ENCODE results near the gene KCNIP1. TPM values are rescaled to one million over a fixed set of nuclear protein-coding genes. Genes with fewer than 3 reads are reported as not detected.
A peak's percentile ranks its signal among the peaks of the same experiment; 100 is the strongest.

Gene KCNIP1
- total and polyA plus RNA-seq, 4 donors: 31.2 to 165 (median 111) TPM

GRCh38 chr5:170591054-170591453 lies 87.2 kb downstream of the KCNIP1 start:
- Histone ChIP-seq H3K27ac (ENCODE audit: low read depth, low read length) (no peak overlapping the region), H3K27me3 (ENCODE audit: control insufficient read depth, insufficient read depth, low read length) (no peaks in the 10 kb centered on the region), H3K4me3 (ENCODE audit: low read depth, low read length) (no peak overlapping the region), H3K36me3 (ENCODE audit: control insufficient read depth, insufficient read depth, low read length) (no peaks in the 10 kb centered on the region), H3K9me3 (ENCODE audit: control insufficient read depth, insufficient read depth, low read length) (no peaks in the 10 kb centered on the region), H3K4me1 (ENCODE audit: control insufficient read depth, insufficient read depth, low read length) (peaks cover under 1% of the 10 kb centered on the region)
- DNase-seq (ENCODE audit: low read depth in 4 of 6, low spot score in 6 of 6): no peak
- 82% methylated on average over 2 of the region's 5 CpGs for WGBS (ENCODE audit: insufficient coverage)

GRCh38 chr5:170596482-170597044 lies 92.7 kb downstream of the KCNIP1 start:
- DNase-seq (ENCODE audit: low read depth in 4 of 6, low spot score in 6 of 6): peak in 1 of 6 donors; percentile 35
- peak overlapping the region; percentile 83 for H3K27ac ChIP-seq (ENCODE audit: low read depth, low read length)
- peaks cover under 1% of the 10 kb centered on the region for H3K36me3 ChIP-seq (ENCODE audit: control insufficient read depth, insufficient read depth, low read length)
- no peaks in the 10 kb centered on the region for H3K27me3 ChIP-seq (ENCODE audit: control insufficient read depth, insufficient read depth, low read length)
- no peak overlapping the region for H3K4me3 ChIP-seq (ENCODE audit: low read depth, low read length)
- 59% methylated on average over 4 of the region's 4 CpGs for WGBS (ENCODE audit: insufficient coverage)
- H3K4me1 ChIP-seq (ENCODE audit: control insufficient read depth, insufficient read depth, low read length): peaks cover 45% of the 10 kb centered on the region
- no peaks in the 10 kb centered on the region for H3K9me3 ChIP-seq (ENCODE audit: control insufficient read depth, insufficient read depth, low read length)

- H3K4me1 ChIP-seq (ENCODE audit: control insufficient read depth, insufficient read depth, low read length): peaks cover 51% of the 10 kb centered on the region
- peak in 2 of 6 donors; percentile 59 to 85 for DNase-seq (ENCODE audit: low read depth in 4 of 6, low spot score in 6 of 6)
- peak overlapping the region; percentile 83 for H3K27ac ChIP-seq (ENCODE audit: low read depth, low read length)
- no peaks in the 10 kb centered on the region for H3K9me3 ChIP-seq (ENCODE audit: control insufficient read depth, insufficient read depth, low read length)
- 35% methylated on average over 4 of the region's 9 CpGs for WGBS (ENCODE audit: insufficient coverage)
- no peak overlapping the region for H3K4me3 ChIP-seq (ENCODE audit: low read depth, low read length)
- H3K27me3 ChIP-seq (ENCODE audit: control insufficient read depth, insufficient read depth, low read length): no peaks in the 10 kb centered on the region
- peaks cover 4% of the 10 kb centered on the region for H3K36me3 ChIP-seq (ENCODE audit: control insufficient read depth, insufficient read depth, low read length)
Measured at GRCh38 chr5:170597109-170597751, 93.4 kb downstream of the KCNIP1 start.

- Histone ChIP-seq H3K36me3 (ENCODE audit: control insufficient read depth, insufficient read depth, low read length) (peaks cover 4% of the 10 kb centered on the region), H3K27me3 (ENCODE audit: control insufficient read depth, insufficient read depth, low read length) (no peaks in the 10 kb centered on the region), H3K9me3 (ENCODE audit: control insufficient read depth, insufficient read depth, low read length) (no peaks in the 10 kb centered on the region), H3K4me3 (ENCODE audit: low read depth, low read length) (no peak overlapping the region), H3K27ac (ENCODE audit: low read depth, low read length) (peak overlapping the region; percentile 75), H3K4me1 (ENCODE audit: control insufficient read depth, insufficient read depth, low read length) (peaks cover 58% of the 10 kb centered on the region)
- peak in 4 of 6 donors; percentile 67 to 92 (median 78) for DNase-seq (ENCODE audit: low read depth in 4 of 6, low spot score in 6 of 6)
- WGBS (ENCODE audit: insufficient coverage): 3% methylated on average over 7 of the region's 8 CpGs
Measured at GRCh38 chr5:170597872-170598271, 94.1 kb downstream of the KCNIP1 start.

- Histone ChIP-seq H3K9me3 (ENCODE audit: control insufficient read depth, insufficient read depth, low read length) (no peaks in the 10 kb centered on the region), H3K4me3 (ENCODE audit: low read depth, low read length) (no peak overlapping the region), H3K36me3 (ENCODE audit: control insufficient read depth, insufficient read depth, low read length) (peaks cover 4% of the 10 kb centered on the region), H3K4me1 (ENCODE audit: control insufficient read depth, insufficient read depth, low read length) (peaks cover 77% of the 10 kb centered on the region), H3K27me3 (ENCODE audit: control insufficient read depth, insufficient read depth, low read length) (no peaks in the 10 kb centered on the region), H3K27ac (ENCODE audit: low read depth, low read length) (no peak overlapping the region)
- no CpG with 5 or more reads among the region's 2 CpGs for WGBS (ENCODE audit: insufficient coverage)
- DNase-seq (ENCODE audit: low read depth in 4 of 6, low spot score in 6 of 6): peak in 1 of 6 donors; percentile 67
Measured at GRCh38 chr5:170599756-170600155, 95.9 kb downstream of the KCNIP1 start.

- DNase-seq (ENCODE audit: low read depth in 4 of 6, low spot score in 6 of 6): peak in 1 of 6 donors; percentile 44
- H3K4me1 ChIP-seq (ENCODE audit: control insufficient read depth, insufficient read depth, low read length): peaks cover 76% of the 10 kb centered on the region
- H3K27ac ChIP-seq (ENCODE audit: low read depth, low read length): no peak overlapping the region
- H3K36me3 ChIP-seq (ENCODE audit: control insufficient read depth, insufficient read depth, low read length): peaks cover 4% of the 10 kb centered on the region
- no peaks in the 10 kb centered on the region for H3K9me3 ChIP-seq (ENCODE audit: control insufficient read depth, insufficient read depth, low read length)
- no peaks in the 10 kb centered on the region for H3K27me3 ChIP-seq (ENCODE audit: control insufficient read depth, insufficient read depth, low read length)
- WGBS (ENCODE audit: insufficient coverage): 90% methylated on average over 9 of the region's 11 CpGs
- no peak overlapping the region for H3K4me3 ChIP-seq (ENCODE audit: low read depth, low read length)
Measured at GRCh38 chr5:170601619-170602018, 97.8 kb downstream of the KCNIP1 start.

GRCh38 chr5:170603109-170603508 lies 99.3 kb downstream of the KCNIP1 start:
- 36% methylated on average over 9 of the region's 10 CpGs for WGBS (ENCODE audit: insufficient coverage)
- H3K27ac ChIP-seq (ENCODE audit: low read depth, low read length): no peak overlapping the region
- peak in 3 of 6 donors; percentile 57 to 96 (median 68) for DNase-seq (ENCODE audit: low read depth in 4 of 6, low spot score in 6 of 6)

GRCh38 chr5:170603578-170604565 lies 100.1 kb downstream of the KCNIP1 start:
- Histone ChIP-seq H3K9me3 (ENCODE audit: control insufficient read depth, insufficient read depth, low read length) (no peaks in the 10 kb centered on the region), H3K36me3 (ENCODE audit: control insufficient read depth, insufficient read depth, low read length) (peaks cover 4% of the 10 kb centered on the region), H3K4me3 (ENCODE audit: low read depth, low read length) (no peak overlapping the region), H3K27me3 (ENCODE audit: control insufficient read depth, insufficient read depth, low read length) (no peaks in the 10 kb centered on the region), H3K27ac (ENCODE audit: low read depth, low read length) (peak overlapping the region; percentile 25), H3K4me1 (ENCODE audit: control insufficient read depth, insufficient read depth, low read length) (peaks cover 66% of the 10 kb centered on the region)
- WGBS (ENCODE audit: insufficient coverage): 55% methylated on average over 12 of the region's 12 CpGs
- peak in 3 of 6 donors; percentile 47 to 81 (median 70) for DNase-seq (ENCODE audit: low read depth in 4 of 6, low spot score in 6 of 6)

More at GRCh38 chr5:170603109-170603508, 99.3 kb downstream of the KCNIP1 start:
- H3K36me3 ChIP-seq (ENCODE audit: control insufficient read depth, insufficient read depth, low read length): peaks cover 4% of the 10 kb centered on the region
- no peaks in the 10 kb centered on the region for H3K27me3 ChIP-seq (ENCODE audit: control insufficient read depth, insufficient read depth, low read length)
- peaks cover 73% of the 10 kb centered on the region for H3K4me1 ChIP-seq (ENCODE audit: control insufficient read depth, insufficient read depth, low read length)
- no peaks in the 10 kb centered on the region for H3K9me3 ChIP-seq (ENCODE audit: control insufficient read depth, insufficient read depth, low read length)
- no peak overlapping the region for H3K4me3 ChIP-seq (ENCODE audit: low read depth, low read length)

- Histone ChIP-seq H3K36me3 (ENCODE audit: control insufficient read depth, insufficient read depth, low read length) (no peaks in the 10 kb centered on the region), H3K9me3 (ENCODE audit: control insufficient read depth, insufficient read depth, low read length) (no peaks in the 10 kb centered on the region), H3K4me3 (ENCODE audit: low read depth, low read length) (no peak overlapping the region), H3K27ac (ENCODE audit: low read depth, low read length) (no peak overlapping the region), H3K27me3 (ENCODE audit: control insufficient read depth, insufficient read depth, low read length) (no peaks in the 10 kb centered on the region), H3K4me1 (ENCODE audit: control insufficient read depth, insufficient read depth, low read length) (peaks cover 52% of the 10 kb centered on the region)
- 48% methylated on average over 4 of the region's 9 CpGs for WGBS (ENCODE audit: insufficient coverage)
- DNase-seq (ENCODE audit: low read depth in 4 of 6, low spot score in 6 of 6): peak in 1 of 6 donors; percentile 66
Measured at GRCh38 chr5:170606941-170607340, 103.1 kb downstream of the KCNIP1 start.
